BE2C (cell line): Measurements from ENCODE around the gene MAP4K4.

Experiments
- DNase-seq: peaks from one replicate; pipeline ENCODE4 v3.0.0-alpha.2; 2020
- H3K27me3 ChIP-seq: fragments of 250-450 bp; sonication (Bioruptor Pico); 2 replicates; pipeline ENCODE4 v1.5.1; 2020; ENCODE audit warnings: mild to moderate bottlenecking
- H3K36me3 ChIP-seq: fragments of 250-450 bp; sonication (Bioruptor Pico); 2 replicates; pipeline ENCODE4 v1.5.1; 2020; ENCODE audit warnings: mild to moderate bottlenecking
- H3K4me1 ChIP-seq: fragments of 250-450 bp; sonication (Bioruptor Pico); 2 replicates; pipeline ENCODE4 v1.5.1; 2020
- H3K4me3 ChIP-seq: 2 replicates; pipeline ENCODE4 v1.5.1; 2011; ENCODE audit warnings: low read depth, low read length
- H3K9me3 ChIP-seq: fragments of 250-450 bp; sonication (Bioruptor Pico); 2 replicates; pipeline ENCODE4 v1.5.1; 2020
- CTCF ChIP-seq: IDR thresholded peaks from 2 replicates; pipeline ENCODE4 v1.5.1; 2012; ENCODE audit warnings: mild to moderate bottlenecking, low read depth, low read length

Gene MAP4K4

GRCh38 chr2:101801496-101801895 lies 104.0 kb downstream of the MAP4K4 start:
- Histone ChIP-seq H3K4me1 (peaks cover 9% of the 10 kb centered on the region), H3K36me3 (no peaks in the 10 kb centered on the region), H3K27me3 (no peaks in the 10 kb centered on the region), H3K4me3 (no peak overlapping the region), H3K9me3 (no peaks in the 10 kb centered on the region)
- DNase-seq: no peak
- no peak for TF ChIP-seq CTCF

- TF ChIP-seq CTCF: no peak
- Histone ChIP-seq H3K4me1 (peaks cover 9% of the 10 kb centered on the region), H3K36me3 (no peaks in the 10 kb centered on the region), H3K9me3 (no peaks in the 10 kb centered on the region), H3K27me3 (no peaks in the 10 kb centered on the region), H3K4me3 (no peak overlapping the region)
- no peak for DNase-seq
These were observed 104.8 kb downstream of the MAP4K4 start for GRCh38 chr2:101802329-101802728.

- Histone ChIP-seq H3K4me1 (peaks cover 9% of the 10 kb centered on the region), H3K36me3 (no peaks in the 10 kb centered on the region)
These were observed 105.6 kb downstream of the MAP4K4 start for GRCh38 chr2:101803128-101803527.

DNA sequence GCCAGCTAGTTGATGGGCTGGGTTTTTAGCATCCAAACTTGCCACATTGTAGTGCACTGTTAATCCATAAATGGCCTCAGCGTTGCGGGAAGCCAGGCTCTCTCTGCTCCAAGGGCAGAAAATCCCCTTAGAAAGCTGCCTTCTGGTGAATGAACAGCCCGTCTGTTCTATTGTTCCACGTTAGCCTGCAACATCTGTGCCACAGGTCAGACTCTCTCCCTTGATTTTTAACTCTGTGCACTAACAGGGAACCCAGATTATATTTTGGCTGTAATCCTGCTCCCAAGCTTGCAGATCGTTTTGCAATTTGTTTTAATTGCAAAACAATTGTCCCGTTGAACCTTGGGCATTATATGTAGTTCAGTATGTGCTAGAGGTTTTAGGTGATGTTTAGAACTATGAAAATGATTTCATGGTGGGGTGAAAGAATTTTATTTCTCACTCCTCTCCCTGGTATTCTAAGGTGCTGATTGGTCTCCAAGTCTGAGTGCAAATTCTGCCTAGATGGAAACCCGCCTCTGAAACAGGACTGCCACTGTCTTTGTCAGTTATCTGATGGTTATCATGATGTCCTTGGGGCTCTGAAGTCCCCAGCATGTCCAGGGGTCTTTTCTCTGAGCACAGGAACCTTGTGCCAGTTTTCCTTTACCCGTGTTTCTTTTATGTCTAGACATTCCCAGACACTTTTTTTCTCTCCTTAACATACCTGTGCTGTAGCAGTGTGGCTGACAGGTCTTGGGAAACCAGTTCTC lies 106.6 kb downstream of the MAP4K4 start:
- Histone ChIP-seq H3K4me1 (peaks cover 9% of the 10 kb centered on the region), H3K4me3 (no peak overlapping the region), H3K9me3 (no peaks in the 10 kb centered on the region), H3K36me3 (no peaks in the 10 kb centered on the region), H3K27me3 (no peaks in the 10 kb centered on the region)
- no peak for TF ChIP-seq CTCF
- DNase-seq: no peak

More at GRCh38 chr2:101803128-101803527, 105.6 kb downstream of the MAP4K4 start:
- Histone ChIP-seq H3K27me3 (no peaks in the 10 kb centered on the region), H3K4me3 (no peak overlapping the region), H3K9me3 (no peaks in the 10 kb centered on the region)
- no peak for DNase-seq
- no peak for TF ChIP-seq CTCF

DNA sequence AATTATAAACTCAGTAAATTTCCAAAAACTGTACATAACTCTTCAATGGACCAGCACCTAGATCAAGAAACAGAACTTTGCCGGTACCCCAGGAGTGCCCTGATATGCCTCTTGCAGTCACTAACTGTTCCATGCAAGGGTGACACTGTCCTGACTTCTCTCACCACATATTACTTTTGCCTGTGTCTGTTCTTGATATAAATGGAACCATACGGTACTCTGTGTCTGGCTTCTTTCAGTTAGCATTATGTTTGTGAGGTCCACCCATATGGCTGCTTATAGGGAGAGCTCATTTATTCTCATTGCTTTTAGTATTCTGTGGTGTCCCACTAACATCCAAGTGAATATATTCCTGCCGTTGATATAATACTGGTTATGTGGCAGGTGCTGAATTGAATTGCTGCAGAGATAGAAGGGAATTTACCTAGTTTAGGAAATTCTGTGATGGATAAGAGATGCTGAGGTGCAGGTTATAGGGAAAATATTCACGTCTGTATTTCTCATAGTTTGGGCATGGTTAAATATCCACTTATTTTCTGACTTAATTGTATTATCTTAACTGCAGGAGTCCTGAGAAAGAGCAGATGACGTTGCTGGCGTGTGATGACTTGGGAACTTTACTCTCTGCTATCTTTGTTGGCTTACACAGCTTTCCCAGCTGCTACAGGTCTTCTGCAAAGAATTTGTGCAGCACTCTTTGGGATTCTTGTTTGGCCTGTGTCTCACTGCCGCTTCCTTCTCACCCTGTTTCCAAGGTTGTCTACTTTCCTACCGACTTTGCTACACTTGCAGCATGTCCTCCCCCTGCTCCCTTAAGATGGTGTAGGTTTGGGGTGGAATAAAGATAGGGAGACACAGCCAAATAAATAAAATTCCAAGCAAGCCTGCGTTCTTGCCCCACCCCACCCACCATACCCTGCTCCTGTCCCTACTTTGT lies 107.9 kb downstream of the MAP4K4 start:
- no peaks in the 10 kb centered on the region for H3K9me3 ChIP-seq
- peaks cover 9% of the 10 kb centered on the region for H3K4me1 ChIP-seq
- no peak for TF ChIP-seq CTCF
- H3K4me3 ChIP-seq: peak overlapping the region; percentile 19
- peak; percentile 23 for DNase-seq
- H3K36me3 ChIP-seq: no peaks in the 10 kb centered on the region
- no peaks in the 10 kb centered on the region for H3K27me3 ChIP-seq
